ENCODE measurements around the gene USF1.
"Not testable (repeated sequence)": the region's sequence is repeated elsewhere in the genome, so short reads cannot be mapped to it uniquely, and the experiment has no call there.

- TF ChIP-seq, protein P1, sequence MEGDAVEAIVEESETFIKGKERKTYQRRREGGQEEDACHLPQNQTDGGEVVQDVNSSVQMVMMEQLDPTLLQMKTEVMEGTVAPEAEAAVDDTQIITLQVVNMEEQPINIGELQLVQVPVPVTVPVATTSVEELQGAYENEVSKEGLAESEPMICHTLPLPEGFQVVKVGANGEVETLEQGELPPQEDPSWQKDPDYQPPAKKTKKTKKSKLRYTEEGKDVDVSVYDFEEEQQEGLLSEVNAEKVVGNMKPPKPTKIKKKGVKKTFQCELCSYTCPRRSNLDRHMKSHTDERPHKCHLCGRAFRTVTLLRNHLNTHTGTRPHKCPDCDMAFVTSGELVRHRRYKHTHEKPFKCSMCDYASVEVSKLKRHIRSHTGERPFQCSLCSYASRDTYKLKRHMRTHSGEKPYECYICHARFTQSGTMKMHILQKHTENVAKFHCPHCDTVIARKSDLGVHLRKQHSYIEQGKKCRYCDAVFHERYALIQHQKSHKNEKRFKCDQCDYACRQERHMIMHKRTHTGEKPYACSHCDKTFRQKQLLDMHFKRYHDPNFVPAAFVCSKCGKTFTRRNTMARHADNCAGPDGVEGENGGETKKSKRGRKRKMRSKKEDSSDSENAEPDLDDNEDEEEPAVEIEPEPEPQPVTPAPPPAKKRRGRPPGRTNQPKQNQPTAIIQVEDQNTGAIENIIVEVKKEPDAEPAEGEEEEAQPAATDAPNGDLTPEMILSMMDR (IDR thresholded peaks at IDR 0.05; ENCODE audit: low read depth, low read length, missing input control): not testable (repeated sequence)
- TF ChIP-seq EGR1 (IDR thresholded peaks at IDR 0.05; ENCODE audit: low read depth in 2 of 2); ATF3 (IDR thresholded peaks at IDR 0.05): not testable (repeated sequence)
- TF ChIP-seq, protein P2, sequence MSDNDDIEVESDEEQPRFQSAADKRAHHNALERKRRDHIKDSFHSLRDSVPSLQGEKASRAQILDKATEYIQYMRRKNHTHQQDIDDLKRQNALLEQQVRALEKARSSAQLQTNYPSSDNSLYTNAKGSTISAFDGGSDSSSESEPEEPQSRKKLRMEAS (IDR thresholded peaks at IDR 0.05): not testable (repeated sequence)
These were observed 18.2 kb upstream of the USF1 start for GRCh38 chr1:161063936-161064335.

All from liver (tissue), 3 donors.